Thyroid gland (tissue), 4 donors: Measurements from ENCODE around the gene ZBTB48. TPM values are rescaled to one million over a fixed set of nuclear protein-coding genes. Genes with fewer than 3 reads are reported as not detected.

ENCODE experiments used
- DNase-seq, 2 donors: peaks; one replicate each; pipeline ENCODE4 v3.0.0-alpha.2; 2019
- H3K27ac ChIP-seq, 3 donors: fragments of 200-600 bp; sonication (generic); 1 replicate in 2 of 3; 2 replicates in 1 of 3; pipeline ENCODE4 v1.5.1; 2016 to 2019; ENCODE audit warnings: mild to moderate bottlenecking in 1 of 3, moderate library complexity in 1 of 3
- H3K27me3 ChIP-seq: fragments of 200-600 bp; sonication (generic); one replicate; pipeline ENCODE4 v1.5.1; 2019
- H3K36me3 ChIP-seq, 2 donors: fragments of 200-600 bp; sonication (generic); one replicate each; pipeline ENCODE4 v1.5.1; 2016 to 2019
- H3K4me1 ChIP-seq, 2 donors: fragments of 200-600 bp; sonication (generic); one replicate each; pipeline ENCODE4 v1.5.1; 2017 to 2019
- H3K4me3 ChIP-seq, 3 donors: fragments of 200-600 bp; sonication (generic); replicated peaks in 1 of 3; 1 replicate in 2 of 3; 2 replicates in 1 of 3; pipeline ENCODE4 v1.5.1; 2016; ENCODE audit warnings: mild to moderate bottlenecking in 1 of 3
- H3K9me3 ChIP-seq: fragments of 200-600 bp; sonication (generic); one replicate; pipeline ENCODE4 v1.5.1; 2017
- POLR2A ChIP-seq, 2 donors: fragments of 450-650 bp; IDR thresholded peaks; one replicate each; pipeline ENCODE4 v1.6.1; 2017; ENCODE audit warnings: antibody characterized with exemption in 2 of 2, mild to moderate bottlenecking in 2 of 2, moderate library complexity in 1 of 2
- WGBS, 2 donors: methylation state at CpG; one replicate each; pipeline ENCODE4 v1.1.5; 2017; 5-methylcytosine and 5-hydroxymethylcytosine counted together
- intact Hi-C: fragments of 100-400 bp; cut with DNase I; formaldehyde crosslinking; loops from one replicate; pipeline ENCODE4 v1.15.1; 2023
- total RNA-seq, 4 donors: library from RNA; depleted of rRNA; stranded (reverse); fragments of >200 nt; gene quantifications; one replicate each; pipeline ENCODE4 v1.2.3, GENCODE V29; 2016
- TF ChIP-seq, protein P1 (sequence below), 6 experiments: fragments of 200-600 bp in 3 of 6; fragments of 450-650 bp in 3 of 6; sonication (generic) in 3 of 6; IDR thresholded peaks; one replicate each; pipeline ENCODE4 v1.5.1; 2016 to 2019; ENCODE audit warnings: antibody characterized with exemption in 6 of 6, mild to moderate bottlenecking in 2 of 6, inconsistent platforms in 1 of 6, moderate library complexity in 1 of 6

ZBTB48 gene
- total RNA-seq, 4 donors from 2014 or later = 22.7 to 33.8 (median 29.4) TPM

DNA sequence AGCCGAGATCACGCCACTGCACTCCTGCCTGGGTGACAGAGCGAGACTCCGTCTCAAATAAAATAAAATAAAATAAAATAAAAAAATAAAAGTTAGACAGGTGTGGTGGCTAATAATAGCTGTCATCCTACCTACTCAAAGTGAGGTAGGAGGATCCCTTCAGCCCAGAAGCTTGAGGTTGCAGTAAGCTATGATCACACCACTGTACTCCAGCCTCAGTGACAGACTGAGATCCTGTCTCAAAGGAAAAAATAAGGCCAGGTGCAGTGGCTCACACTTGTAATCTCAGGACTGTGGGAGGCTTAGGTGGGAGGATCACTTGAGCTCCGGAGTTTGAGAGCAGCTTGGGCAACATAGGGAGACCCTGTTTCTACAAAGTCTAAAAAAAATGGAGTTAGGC lies 43.5 kb upstream of the ZBTB48 start:
- H3K27ac ChIP-seq = no peak overlapping the region
- no peaks in the 10 kb centered on the region for H3K4me1 ChIP-seq
- no peak overlapping the region for H3K4me3 ChIP-seq
- TF ChIP-seq, protein P1, sequence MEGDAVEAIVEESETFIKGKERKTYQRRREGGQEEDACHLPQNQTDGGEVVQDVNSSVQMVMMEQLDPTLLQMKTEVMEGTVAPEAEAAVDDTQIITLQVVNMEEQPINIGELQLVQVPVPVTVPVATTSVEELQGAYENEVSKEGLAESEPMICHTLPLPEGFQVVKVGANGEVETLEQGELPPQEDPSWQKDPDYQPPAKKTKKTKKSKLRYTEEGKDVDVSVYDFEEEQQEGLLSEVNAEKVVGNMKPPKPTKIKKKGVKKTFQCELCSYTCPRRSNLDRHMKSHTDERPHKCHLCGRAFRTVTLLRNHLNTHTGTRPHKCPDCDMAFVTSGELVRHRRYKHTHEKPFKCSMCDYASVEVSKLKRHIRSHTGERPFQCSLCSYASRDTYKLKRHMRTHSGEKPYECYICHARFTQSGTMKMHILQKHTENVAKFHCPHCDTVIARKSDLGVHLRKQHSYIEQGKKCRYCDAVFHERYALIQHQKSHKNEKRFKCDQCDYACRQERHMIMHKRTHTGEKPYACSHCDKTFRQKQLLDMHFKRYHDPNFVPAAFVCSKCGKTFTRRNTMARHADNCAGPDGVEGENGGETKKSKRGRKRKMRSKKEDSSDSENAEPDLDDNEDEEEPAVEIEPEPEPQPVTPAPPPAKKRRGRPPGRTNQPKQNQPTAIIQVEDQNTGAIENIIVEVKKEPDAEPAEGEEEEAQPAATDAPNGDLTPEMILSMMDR (IDR thresholded peaks at IDR 0.05) = no peak
- no peak for TF ChIP-seq POLR2A (IDR thresholded peaks at IDR 0.05)
- no peak for DNase-seq
- no peaks in the 10 kb centered on the region for H3K9me3 ChIP-seq
- H3K36me3 ChIP-seq = peaks cover 19 to 22% of the 10 kb centered on the region in 2 donors
- no peaks in the 10 kb centered on the region for H3K27me3 ChIP-seq
- WGBS, 2 donors = 94 to 97% methylated on average over 4 of the region's 5 CpGs
- intact Hi-C loops = no loop called here

DNA sequence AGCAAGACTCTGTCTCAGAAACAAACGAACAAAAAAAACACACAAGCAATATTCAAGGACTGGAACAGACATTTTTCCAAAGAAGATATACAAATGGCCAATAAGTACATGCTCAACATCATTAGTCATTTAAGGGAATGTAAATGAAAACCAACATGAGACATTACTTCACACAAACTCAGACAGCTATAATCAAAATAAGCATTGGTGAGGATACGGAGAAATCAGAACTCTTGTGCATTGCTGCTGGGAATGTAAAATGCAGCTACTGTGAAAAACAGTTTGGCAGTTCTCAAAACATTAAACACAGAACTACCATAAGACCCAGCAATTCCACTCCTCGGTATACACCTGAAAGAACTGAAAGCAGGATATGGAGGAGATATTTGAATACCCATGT lies 40.8 kb upstream of the ZBTB48 start:
- TF ChIP-seq POLR2A (IDR thresholded peaks at IDR 0.05) = no peak
- TF ChIP-seq, protein P1 (IDR thresholded peaks at IDR 0.05) = no peak
- WGBS, 2 donors = 58 to 62% methylated on average over 3 of the region's 3 CpGs
- DNase-seq = no peak
- Histone ChIP-seq H3K4me1 (no peaks in the 10 kb centered on the region), H3K27me3 (no peaks in the 10 kb centered on the region), H3K27ac (no peak overlapping the region), H3K4me3 (no peak overlapping the region), H3K36me3 (peaks cover 5 to 8% of the 10 kb centered on the region in 2 donors), H3K9me3 (no peaks in the 10 kb centered on the region)
- intact Hi-C loops = no loop called here

DNA sequence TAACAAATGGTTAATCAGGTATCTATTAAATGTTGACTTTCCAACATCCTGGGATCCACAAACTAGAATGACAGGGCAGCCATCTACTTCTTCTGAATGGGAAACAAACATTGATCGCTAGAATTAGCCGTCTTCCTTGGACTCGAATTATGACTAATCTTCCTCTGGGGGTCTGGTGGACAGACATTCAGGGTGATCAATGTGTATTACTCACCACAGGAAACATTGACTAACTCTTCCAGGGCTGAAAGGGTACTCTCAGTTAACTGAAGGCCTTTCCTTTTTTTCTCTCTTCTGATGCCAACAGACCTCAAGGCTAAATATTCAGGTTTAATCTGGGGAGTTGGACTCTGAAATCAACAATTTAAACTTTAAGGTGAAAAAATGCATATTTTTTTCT lies 35.0 kb upstream of the ZBTB48 start:
- no peak overlapping the region for H3K27ac ChIP-seq
- intact Hi-C loops = no loop called here
- H3K27me3 ChIP-seq = no peaks in the 10 kb centered on the region
- DNase-seq = no peak
- 81 to 90% methylated on average over 3 of the region's 3 CpGs for WGBS, 2 donors
- H3K4me3 ChIP-seq = no peak overlapping the region
- TF ChIP-seq, protein P1 (IDR thresholded peaks at IDR 0.05) = no peak
- TF ChIP-seq POLR2A (IDR thresholded peaks at IDR 0.05) = no peak
- peaks cover 31 to 46% of the 10 kb centered on the region in 2 donors for H3K36me3 ChIP-seq
- H3K9me3 ChIP-seq = no peaks in the 10 kb centered on the region
- H3K4me1 ChIP-seq = no peaks in the 10 kb centered on the region

DNA sequence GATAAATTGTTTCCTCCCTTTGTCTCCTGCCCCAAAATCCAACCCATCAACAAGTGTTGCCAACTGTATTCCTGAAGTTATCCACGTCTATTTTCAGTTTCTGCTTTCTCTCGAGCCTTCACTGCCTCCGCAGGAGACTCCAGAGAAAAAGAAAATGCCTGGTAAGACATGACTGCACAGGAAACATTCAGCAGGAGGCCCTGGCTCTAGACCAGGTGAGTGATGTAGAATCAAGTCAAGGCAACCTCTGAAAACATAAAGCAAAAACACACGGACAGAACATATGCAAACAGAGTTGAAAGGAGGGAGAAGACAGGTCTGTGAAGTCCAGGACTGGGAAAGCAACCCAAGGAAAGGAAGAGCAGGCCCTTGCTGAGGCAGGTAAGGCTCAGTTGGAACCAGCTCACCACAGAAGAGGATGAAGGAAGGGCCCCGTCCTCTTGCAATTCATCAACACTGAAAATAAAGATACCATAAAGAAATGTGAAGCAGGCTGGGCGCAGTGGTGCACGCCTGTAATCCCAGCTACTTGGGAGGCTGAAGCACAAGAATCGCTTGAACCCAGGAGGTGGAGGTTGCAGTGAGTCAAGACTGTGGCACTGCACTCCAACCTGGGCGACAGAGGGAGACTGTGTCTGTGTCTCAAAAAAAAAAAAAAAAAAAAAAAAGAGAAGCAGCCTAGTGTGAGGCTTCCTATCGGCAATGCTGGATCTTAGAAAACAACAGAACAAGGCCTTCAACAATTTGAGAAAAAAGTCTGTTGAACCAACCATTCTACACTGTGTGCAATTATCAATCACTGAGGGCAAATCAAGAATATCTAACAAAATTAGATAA lies 34.3 kb upstream of the ZBTB48 start:
- 67 to 72% methylated on average over 10 of the region's 10 CpGs for WGBS, 2 donors
- H3K36me3 ChIP-seq = peaks cover 31 to 46% of the 10 kb centered on the region in 2 donors

DNA sequence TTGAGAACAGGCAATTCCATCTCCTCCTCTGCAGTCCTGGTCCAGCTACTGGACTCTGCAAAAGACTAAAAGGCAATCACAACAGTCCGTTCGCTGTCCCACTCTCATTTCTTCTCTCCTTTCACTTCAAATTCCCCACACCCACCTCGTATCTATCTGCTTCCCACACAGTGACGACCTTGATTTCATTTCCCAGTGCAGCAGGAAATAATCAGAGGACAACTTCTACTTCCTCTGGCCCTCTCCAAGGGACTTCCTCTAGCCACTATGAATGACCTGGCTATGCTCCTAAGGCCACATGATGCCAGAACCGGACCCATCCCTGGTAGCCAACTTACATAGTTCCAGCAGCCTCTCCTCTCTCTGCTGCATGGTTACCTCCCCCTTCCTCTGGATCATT lies 33.5 kb upstream of the ZBTB48 start:
- intact Hi-C loops = no loop called here
- H3K27ac ChIP-seq = no peak overlapping the region
- H3K9me3 ChIP-seq = no peaks in the 10 kb centered on the region
- WGBS, 2 donors = 67 to 81% methylated on average over 5 of the region's 5 CpGs
- H3K4me1 ChIP-seq = no peaks in the 10 kb centered on the region
- TF ChIP-seq POLR2A (IDR thresholded peaks at IDR 0.05) = no peak
- TF ChIP-seq, protein P1 (IDR thresholded peaks at IDR 0.05) = no peak
- no peak for DNase-seq
- H3K4me3 ChIP-seq = no peak overlapping the region
- H3K27me3 ChIP-seq = no peaks in the 10 kb centered on the region
- H3K36me3 ChIP-seq = peaks cover 31 to 43% of the 10 kb centered on the region in 2 donors

More for the DNA sequence above, 34.3 kb upstream of the ZBTB48 start:
- DNase-seq = no peak
- no peaks in the 10 kb centered on the region for H3K27me3 ChIP-seq
- intact Hi-C loops = no loop called here
- no peaks in the 10 kb centered on the region for H3K4me1 ChIP-seq
- H3K27ac ChIP-seq = no peak overlapping the region
- TF ChIP-seq, protein P1 (IDR thresholded peaks at IDR 0.05) = no peak
- TF ChIP-seq POLR2A (IDR thresholded peaks at IDR 0.05) = no peak
- no peaks in the 10 kb centered on the region for H3K9me3 ChIP-seq
- H3K4me3 ChIP-seq = no peak overlapping the region
